K562 (cell line): ENCODE results near the gene CUTA. TPM values are rescaled to one million over a fixed set of nuclear protein-coding genes. Genes with fewer than 3 reads are reported as not detected.

Experiments
- FIP1L1 ChIP-seq: fragments of 200-400 bp; formaldehyde crosslinking; IDR thresholded peaks from 2 replicates; pipeline ENCODE4 v1.6.1; 2018; ENCODE audit warnings: mild to moderate bottlenecking, low read depth, low read length; ENCODE audit not compliant: poor library complexity, severe bottlenecking
- FOS ChIP-seq: IDR thresholded peaks from 3 replicates; pipeline ENCODE4 v1.6.1; 2011; ENCODE audit not compliant: insufficient read length; ENCODE audit errors: extremely low read depth
- KHSRP ChIP-seq: fragments of 450-650 bp; IDR thresholded peaks from 2 replicates; pipeline ENCODE4 v1.6.1; 2017
- MCM2 ChIP-seq: fragments of 450-650 bp; IDR thresholded peaks from 2 replicates; pipeline ENCODE4 v1.6.1; 2017; ENCODE audit warnings: low read depth, mild to moderate bottlenecking
- MEF2D ChIP-seq: conservative IDR thresholded peaks from 2 replicates; pipeline ENCODE4 v1.6.1; 2016; ENCODE audit warnings: low read depth, missing genetic modification characterization, missing compliant biosample characterization
- NCOA1 ChIP-seq: fragments of 450-650 bp; IDR thresholded peaks from 2 replicates; pipeline ENCODE4 v1.6.1; 2016; ENCODE audit warnings: low read depth
- NFE2 ChIP-seq: IDR thresholded peaks from 2 replicates; pipeline ENCODE4 v1.6.1; 2014; ENCODE audit warnings: antibody characterized with exemption, low read depth
- NR3C1 ChIP-seq: sonication (generic); formaldehyde crosslinking; IDR thresholded peaks from 2 replicates; pipeline ENCODE4 v1.8.1; 2022; ENCODE audit warnings: missing genetic modification reagents
- OTX1 ChIP-seq: fragments of 450-650 bp; formaldehyde crosslinking; IDR thresholded peaks from 2 replicates; pipeline ENCODE4 v1.4.0; 2022; ENCODE audit warnings: mild to moderate bottlenecking
- PRMT5 ChIP-seq: sonication (generic); formaldehyde crosslinking; IDR thresholded peaks from 2 replicates; pipeline ENCODE4 v1.5.0; 2020; ENCODE audit warnings: missing genetic modification reagents
- RB1 ChIP-seq: fragments of 450-650 bp; IDR thresholded peaks from 2 replicates; pipeline ENCODE4 v1.6.1; 2017; ENCODE audit warnings: low read depth, mild to moderate bottlenecking
- RBM15 ChIP-seq: fragments of 200-400 bp; formaldehyde crosslinking; IDR thresholded peaks from 2 replicates; pipeline ENCODE4 v1.6.1; 2018; ENCODE audit warnings: mild to moderate bottlenecking, low read length, moderate library complexity; ENCODE audit not compliant: insufficient read depth
- RHOXF2B ChIP-seq: fragments of 250-450 bp; sonication (Bioruptor Pico); conservative IDR thresholded peaks from 2 replicates; pipeline ENCODE4 v1.5.1; 2021
- TAF15 ChIP-seq: fragments of 200-400 bp; formaldehyde crosslinking; IDR thresholded peaks from 2 replicates; pipeline ENCODE4 v1.6.1; 2017; ENCODE audit warnings: mild to moderate bottlenecking, low read depth, low read length, moderate library complexity
- TRIM28 ChIP-seq: fragments of 450-650 bp; IDR thresholded peaks from 2 replicates; pipeline ENCODE4 v1.6.1; 2017
- ZNF140 ChIP-seq: fragments of 250-450 bp; sonication (Bioruptor Pico); IDR thresholded peaks from 2 replicates; pipeline ENCODE4 v1.8.0; 2021; ENCODE audit warnings: moderate library complexity, mild to moderate bottlenecking, inconsistent platforms
- ZNF253 ChIP-seq: fragments of 250-450 bp; sonication (Bioruptor Pico); conservative IDR thresholded peaks from 2 replicates; pipeline ENCODE4 v1.6.1; 2021; ENCODE audit warnings: mild to moderate bottlenecking
- ZNF316 ChIP-seq: fragments of 450-650 bp; IDR thresholded peaks from 2 replicates; pipeline ENCODE4 v1.6.1; 2016
- ZNF444 ChIP-seq: fragments of 250-450 bp; sonication (Bioruptor Pico); IDR thresholded peaks from 2 replicates; pipeline ENCODE4 v1.4.0; 2020; ENCODE audit warnings: mild to moderate bottlenecking, moderate library complexity
- ZSCAN32 ChIP-seq: fragments of 450-650 bp; formaldehyde crosslinking; IDR thresholded peaks from 2 replicates; pipeline ENCODE4 v1.4.0; 2020; ENCODE audit warnings: mild to moderate bottlenecking, moderate library complexity
- polyA plus RNA-seq, 8 experiments: library from polyadenylated mRNA; depleted of rRNA in 4 of 8; stranded (reverse) in 5 of 8; unstranded in 3 of 8; fragments of >200 nt; fragmentation: Nextera tagmentation in 2 of 8; fragmentation: Illumina TruSeq in 1 of 8; extraction: Ambion mirVana in 2 of 8; extraction: Trizol in 1 of 8; gene quantifications; 2 replicates each; pipeline versions ENCODE4 v1.2.1 to v1.2.3, GENCODE V29; 2011 to 2014; ENCODE audit warnings: inconsistent platforms in 1 of 8, missing spikeins in 1 of 8
- total RNA-seq, 7 experiments: library from RNA; depleted of rRNA in 6 of 7; stranded (reverse); fragments of >200 nt in 6 of 7; fragmentation: Illumina TruSeq in 2 of 7; extraction: Trizol in 2 of 7; gene quantifications; 2 replicates each; pipeline versions ENCODE4 v1.2.1 to v1.2.3, GENCODE V29; 2011 to 2021; ENCODE audit warnings: low replicate concordance in 1 of 7
- TF ChIP-seq, protein P1 (sequence below): fragments of 250-450 bp; sonication (Bioruptor Pico); IDR thresholded peaks from 2 replicates; pipeline ENCODE4 v1.4.0; 2020
- TF ChIP-seq, protein P2 (sequence below): fragments of 450-650 bp; IDR thresholded peaks from 2 replicates; pipeline ENCODE4 v1.6.1; 2016; ENCODE audit warnings: low read depth, mild to moderate bottlenecking, moderate library complexity
- TF ChIP-seq, protein P3 (sequence below): sonication (generic); formaldehyde crosslinking; IDR thresholded peaks from 2 replicates; pipeline ENCODE4 v1.8.1; 2022; ENCODE audit warnings: missing genetic modification reagents
- TF ChIP-seq, protein P4 (sequence below): sonication (generic); formaldehyde crosslinking; IDR thresholded peaks from 2 replicates; pipeline ENCODE4 v1.8.0; 2022; ENCODE audit warnings: mild to moderate bottlenecking, missing genetic modification reagents
- TF ChIP-seq, protein P5 (sequence below), 2 experiments: fragments of 450-650 bp; conservative IDR thresholded peaks; 2 replicates each; pipeline ENCODE4 v1.6.1; 2017; ENCODE audit warnings: mild to moderate bottlenecking in 2 of 2, moderate library complexity in 2 of 2

Gene CUTA
- total and polyA plus RNA-seq, 9 of the 15 experiments (the other 6 are each of a cell fraction or from before 2014, with no cell fraction given): 166 to 682 (median 310) TPM

DNA sequence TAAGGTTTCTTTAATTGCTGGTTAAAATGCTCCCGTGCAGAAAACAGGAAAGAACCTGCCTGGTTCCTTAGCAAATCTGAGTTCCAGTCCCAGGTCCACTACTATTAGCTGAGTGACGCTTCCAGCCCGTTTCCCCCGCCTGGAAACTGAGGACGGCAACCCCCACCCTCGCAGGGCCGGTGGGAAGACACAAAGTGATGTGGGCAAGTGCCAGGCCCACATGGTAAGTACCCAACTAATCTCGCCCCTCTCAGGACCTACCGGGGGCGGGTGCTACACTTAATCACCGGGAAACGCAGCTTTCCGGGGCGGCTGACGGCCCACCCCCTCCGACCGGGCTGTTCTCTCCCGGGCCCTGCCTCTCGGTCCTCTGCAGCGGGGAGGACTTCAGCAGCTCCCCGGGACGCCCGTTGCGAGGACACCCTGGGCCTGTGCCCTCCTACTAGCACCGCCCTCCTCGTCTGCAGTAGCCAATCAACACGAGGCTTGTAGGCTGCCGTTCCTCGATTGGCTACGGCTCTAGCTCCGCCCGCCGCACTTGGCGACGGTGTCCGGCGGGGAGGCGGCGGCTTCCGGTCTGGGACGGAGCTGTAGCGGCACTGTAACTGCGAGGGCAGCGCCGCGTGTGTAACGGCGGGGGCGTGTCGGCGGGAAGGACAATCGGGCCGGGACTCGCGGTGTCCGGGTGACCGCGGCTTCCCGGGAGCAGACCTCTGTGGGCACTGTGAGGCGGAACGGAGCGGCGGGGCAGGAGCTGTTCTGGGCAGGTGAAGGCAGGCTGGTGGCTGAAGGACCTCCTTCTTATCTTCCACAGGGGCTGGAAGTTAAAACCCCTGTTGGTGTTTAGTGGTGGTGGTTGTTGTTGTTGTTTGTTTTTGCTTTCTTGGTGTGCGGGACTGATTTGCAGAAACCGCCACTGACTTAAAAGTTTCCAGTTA is 36.4 kb upstream of the CUTA start, which contains the start of gene ZBTB9 (continued):
- TF ChIP-seq NR3C1 (CRISPR knock-in tag) (no peak), PRMT5 (no peak), ZNF253 (CRISPR knock-in tag) (no peak), TAF15 (no peak), MCM2 (no peak), ZNF316 (no peak), RB1 (peak; percentile 89), FOS (peak; percentile 97), KHSRP (no peak), TRIM28 (no peak), OTX1 (no peak), FIP1L1 (no peak), MEF2D (tag) (no peak), NFE2 (no peak), RBM15 (no peak), NCOA1 (no peak), RHOXF2B (CRISPR knock-in tag) (no peak), ZSCAN32 (no peak), ZNF444 (CRISPR knock-in tag) (no peak), ZNF140 (CRISPR knock-in tag) (no peak)
- TF ChIP-seq, protein P1, sequence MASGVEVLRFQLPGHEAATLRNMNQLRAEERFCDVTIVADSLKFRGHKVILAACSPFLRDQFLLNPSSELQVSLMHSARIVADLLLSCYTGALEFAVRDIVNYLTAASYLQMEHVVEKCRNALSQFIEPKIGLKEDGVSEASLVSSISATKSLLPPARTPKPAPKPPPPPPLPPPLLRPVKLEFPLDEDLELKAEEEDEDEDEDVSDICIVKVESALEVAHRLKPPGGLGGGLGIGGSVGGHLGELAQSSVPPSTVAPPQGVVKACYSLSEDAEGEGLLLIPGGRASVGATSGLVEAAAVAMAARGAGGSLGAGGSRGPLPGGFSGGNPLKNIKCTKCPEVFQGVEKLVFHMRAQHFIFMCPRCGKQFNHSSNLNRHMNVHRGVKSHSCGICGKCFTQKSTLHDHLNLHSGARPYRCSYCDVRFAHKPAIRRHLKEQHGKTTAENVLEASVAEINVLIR (CRISPR knock-in tag): 0 out of 2 replicates have a peak, but pooled peaks have one; percentile 68
- TF ChIP-seq, protein P2, sequence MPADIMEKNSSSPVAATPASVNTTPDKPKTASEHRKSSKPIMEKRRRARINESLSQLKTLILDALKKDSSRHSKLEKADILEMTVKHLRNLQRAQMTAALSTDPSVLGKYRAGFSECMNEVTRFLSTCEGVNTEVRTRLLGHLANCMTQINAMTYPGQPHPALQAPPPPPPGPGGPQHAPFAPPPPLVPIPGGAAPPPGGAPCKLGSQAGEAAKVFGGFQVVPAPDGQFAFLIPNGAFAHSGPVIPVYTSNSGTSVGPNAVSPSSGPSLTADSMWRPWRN: no peak
- TF ChIP-seq, protein P3, sequence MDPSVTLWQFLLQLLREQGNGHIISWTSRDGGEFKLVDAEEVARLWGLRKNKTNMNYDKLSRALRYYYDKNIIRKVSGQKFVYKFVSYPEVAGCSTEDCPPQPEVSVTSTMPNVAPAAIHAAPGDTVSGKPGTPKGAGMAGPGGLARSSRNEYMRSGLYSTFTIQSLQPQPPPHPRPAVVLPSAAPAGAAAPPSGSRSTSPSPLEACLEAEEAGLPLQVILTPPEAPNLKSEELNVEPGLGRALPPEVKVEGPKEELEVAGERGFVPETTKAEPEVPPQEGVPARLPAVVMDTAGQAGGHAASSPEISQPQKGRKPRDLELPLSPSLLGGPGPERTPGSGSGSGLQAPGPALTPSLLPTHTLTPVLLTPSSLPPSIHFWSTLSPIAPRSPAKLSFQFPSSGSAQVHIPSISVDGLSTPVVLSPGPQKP (CRISPR knock-in tag): no peak
- TF ChIP-seq, protein P4, sequence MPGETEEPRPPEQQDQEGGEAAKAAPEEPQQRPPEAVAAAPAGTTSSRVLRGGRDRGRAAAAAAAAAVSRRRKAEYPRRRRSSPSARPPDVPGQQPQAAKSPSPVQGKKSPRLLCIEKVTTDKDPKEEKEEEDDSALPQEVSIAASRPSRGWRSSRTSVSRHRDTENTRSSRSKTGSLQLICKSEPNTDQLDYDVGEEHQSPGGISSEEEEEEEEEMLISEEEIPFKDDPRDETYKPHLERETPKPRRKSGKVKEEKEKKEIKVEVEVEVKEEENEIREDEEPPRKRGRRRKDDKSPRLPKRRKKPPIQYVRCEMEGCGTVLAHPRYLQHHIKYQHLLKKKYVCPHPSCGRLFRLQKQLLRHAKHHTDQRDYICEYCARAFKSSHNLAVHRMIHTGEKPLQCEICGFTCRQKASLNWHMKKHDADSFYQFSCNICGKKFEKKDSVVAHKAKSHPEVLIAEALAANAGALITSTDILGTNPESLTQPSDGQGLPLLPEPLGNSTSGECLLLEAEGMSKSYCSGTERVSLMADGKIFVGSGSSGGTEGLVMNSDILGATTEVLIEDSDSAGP (CRISPR knock-in tag): peak; percentile 61; the same call in 1 of the 2 replicates
- TF ChIP-seq, protein P5, sequence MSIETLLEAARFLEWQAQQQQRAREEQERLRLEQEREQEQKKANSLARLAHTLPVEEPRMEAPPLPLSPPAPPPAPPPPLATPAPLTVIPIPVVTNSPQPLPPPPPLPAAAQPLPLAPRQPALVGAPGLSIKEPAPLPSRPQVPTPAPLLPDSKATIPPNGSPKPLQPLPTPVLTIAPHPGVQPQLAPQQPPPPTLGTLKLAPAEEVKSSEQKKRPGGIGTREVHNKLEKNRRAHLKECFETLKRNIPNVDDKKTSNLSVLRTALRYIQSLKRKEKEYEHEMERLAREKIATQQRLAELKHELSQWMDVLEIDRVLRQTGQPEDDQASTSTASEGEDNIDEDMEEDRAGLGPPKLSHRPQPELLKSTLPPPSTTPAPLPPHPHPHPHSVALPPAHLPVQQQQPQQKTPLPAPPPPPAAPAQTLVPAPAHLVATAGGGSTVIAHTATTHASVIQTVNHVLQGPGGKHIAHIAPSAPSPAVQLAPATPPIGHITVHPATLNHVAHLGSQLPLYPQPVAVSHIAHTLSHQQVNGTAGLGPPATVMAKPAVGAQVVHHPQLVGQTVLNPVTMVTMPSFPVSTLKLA (conservative IDR thresholded peaks at IDR 0.05): peak; percentile 98 to 99
